ENCODE data around the gene BAIAP2L1.

- TF ChIP-seq JUN (IDR thresholded peaks at IDR 0.05; ENCODE audit: borderline replicate concordance, insufficient read depth, insufficient read length, low read depth) (no peak), EZH2 (IDR thresholded peaks at IDR 0.05; ENCODE audit: borderline replicate concordance, low read depth, low read length, severe bottlenecking) (no peak), CTCF (IDR thresholded peaks at IDR 0.05; ENCODE audit: extremely low read depth in 1 of 2, insufficient read depth in 1 of 2, low read depth in 1 of 2, low read length in 2 of 2) (no peak), POLR2A (IDR thresholded peaks at IDR 0.05; ENCODE audit: low read depth, low read length) (no peak), MYC (IDR thresholded peaks at IDR 0.05; ENCODE audit: low read depth, low read length) (no peak), POLR2AphosphoS5 (IDR thresholded peaks at IDR 0.05; ENCODE audit: insufficient read depth, low read depth, low read length) (no peak), GATA2 (IDR thresholded peaks at IDR 0.05; ENCODE audit: insufficient read depth, insufficient read length, low read depth, low read length) (no peak), FOS (IDR thresholded peaks at IDR 0.05; ENCODE audit: borderline replicate concordance, insufficient read depth, low read length) (no peak), MAX (IDR thresholded peaks at IDR 0.05; ENCODE audit: insufficient read depth, insufficient read length) (no peak)
Measured at GRCh38 chr7:98305951-98306535, 94.8 kb downstream of the BAIAP2L1 start.

Measured in endothelial cell of umbilical vein (primary cell).